AG10803 (cell line): ENCODE measurements around the gene CNTNAP2.

Experiments
- DNase-seq: peaks from one replicate; pipeline ENCODE4 v3.0.0; 2010; ENCODE audit warnings: low read depth
- H3K4me3 ChIP-seq: 2 replicates; pipeline ENCODE4 v1.5.1; 2011; ENCODE audit warnings: mild to moderate bottlenecking, low read length, control low read depth
- CTCF ChIP-seq: conservative IDR thresholded peaks from 2 replicates; pipeline ENCODE4 v1.5.1; 2011; ENCODE audit warnings: mild to moderate bottlenecking, low read length, control low read depth, inconsistent platforms

CNTNAP2 gene

GRCh38 chr7:147742301-147742700 lies 1625.7 kb downstream of the CNTNAP2 start:
- H3K4me3 ChIP-seq, result no peak overlapping the region
- DNase-seq, result no peak
- TF ChIP-seq CTCF, result no peak

- no peak overlapping the region for H3K4me3 ChIP-seq
- no peak for TF ChIP-seq CTCF
- no peak for DNase-seq
Observed at GRCh38 chr7:147756300-147756699, 1639.7 kb downstream of the CNTNAP2 start.

GRCh38 chr7:147759327-147759943 lies 1642.8 kb downstream of the CNTNAP2 start:
- H3K4me3 ChIP-seq, result no peak overlapping the region
- no peak for TF ChIP-seq CTCF
- DNase-seq, result peak; percentile 17

- no peak for TF ChIP-seq CTCF
- no peak for DNase-seq
- no peak overlapping the region for H3K4me3 ChIP-seq
Observed at GRCh38 chr7:147765301-147765700, 1648.7 kb downstream of the CNTNAP2 start.

- DNase-seq, result no peak
- H3K4me3 ChIP-seq, result no peak overlapping the region
- TF ChIP-seq CTCF, result no peak
Observed at GRCh38 chr7:147771344-147771743, 1654.7 kb downstream of the CNTNAP2 start.

- H3K4me3 ChIP-seq, result no peak overlapping the region
- TF ChIP-seq CTCF, result no peak
- DNase-seq, result no peak
Observed at GRCh38 chr7:147774461-147774860, 1657.9 kb downstream of the CNTNAP2 start.

- TF ChIP-seq CTCF, result no peak
- no peak overlapping the region for H3K4me3 ChIP-seq
- peak; percentile 10 for DNase-seq
Observed at GRCh38 chr7:147775516-147776284, 1659.1 kb downstream of the CNTNAP2 start.
